Type B pancreatic cell (in vitro differentiated cells): ENCODE data around the gene SCAND1. TPM values are rescaled to one million over a fixed set of nuclear protein-coding genes. Genes with fewer than 3 reads are reported as not detected.

ENCODE experiments used
- DNase-seq: peaks from one replicate; pipeline ENCODE4 v3.0.0; 2021; ENCODE audit warnings: mixed read lengths; ENCODE audit not compliant: unreplicated experiment; ENCODE audit errors: extremely low spot score
- H3K27ac Mint-ChIP-seq: 2 replicates; pipeline ENCODE4 v1.8.0; 2021; ENCODE audit warnings: mild to moderate bottlenecking, mixed read lengths
- H3K27me3 Mint-ChIP-seq: 2 replicates; pipeline ENCODE4 v1.8.0; 2021; ENCODE audit warnings: mixed read lengths
- H3K36me3 Mint-ChIP-seq: 2 replicates; pipeline ENCODE4 v1.8.0; 2021; ENCODE audit warnings: mixed read lengths
- H3K4me1 Mint-ChIP-seq: one replicate; pipeline ENCODE4 v1.8.0; 2021; ENCODE audit warnings: mixed read lengths; ENCODE audit not compliant: unreplicated experiment
- H3K4me3 Mint-ChIP-seq: 2 replicates; pipeline ENCODE4 v1.8.0; 2021; ENCODE audit warnings: mild to moderate bottlenecking, mixed read lengths
- H3K9me3 Mint-ChIP-seq: 2 replicates; pipeline ENCODE4 v1.8.0; 2021; ENCODE audit warnings: mixed read lengths
- CTCF ChIP-seq: fragments of 200-600 bp; sonication (generic); conservative IDR thresholded peaks from 2 replicates; pipeline ENCODE4 v1.5.0; 2021; ENCODE audit warnings: antibody characterized with exemption, mild to moderate bottlenecking
- total RNA-seq: library from RNA; stranded (reverse); gene quantifications from 2 replicates; pipeline ENCODE4 v1.2.1, GENCODE V29; 2021; ENCODE audit warnings: low replicate concordance

The SCAND1 gene
- total RNA-seq, 1 donor from 2014 or later, result 71.6 TPM

- DNase-seq, result no peak
- H3K4me3 Mint-ChIP-seq, result no peak overlapping the region
- H3K36me3 Mint-ChIP-seq, result peaks cover 26% of the 10 kb centered on the region
- no peaks in the 10 kb centered on the region for H3K27me3 Mint-ChIP-seq
- no peaks in the 10 kb centered on the region for H3K4me1 Mint-ChIP-seq
- H3K9me3 Mint-ChIP-seq, result no peaks in the 10 kb centered on the region
- no peak overlapping the region for H3K27ac Mint-ChIP-seq
- TF ChIP-seq CTCF, result no peak
Measured at GRCh38 chr20:35910254-35910653, 44.0 kb downstream of the SCAND1 start.

GRCh38 chr20:35909796-35910195, 44.5 kb downstream of the SCAND1 start:
- Mint-ChIP-seq H3K4me3 (no peak overlapping the region), H3K27me3 (no peaks in the 10 kb centered on the region), H3K27ac (no peak overlapping the region), H3K36me3 (peaks cover 26% of the 10 kb centered on the region), H3K9me3 (no peaks in the 10 kb centered on the region), H3K4me1 (no peaks in the 10 kb centered on the region)
- DNase-seq, result no peak
- no peak for TF ChIP-seq CTCF

GRCh38 chr20:35909176-35909575, 45.1 kb downstream of the SCAND1 start:
- H3K4me1 Mint-ChIP-seq, result no peaks in the 10 kb centered on the region
- H3K27ac Mint-ChIP-seq, result no peak overlapping the region
- H3K9me3 Mint-ChIP-seq, result no peaks in the 10 kb centered on the region
- TF ChIP-seq CTCF, result no peak
- H3K36me3 Mint-ChIP-seq, result peaks cover 26% of the 10 kb centered on the region
- H3K27me3 Mint-ChIP-seq, result no peaks in the 10 kb centered on the region
- no peak overlapping the region for H3K4me3 Mint-ChIP-seq
- no peak for DNase-seq

GRCh38 chr20:35908007-35908406, 46.3 kb downstream of the SCAND1 start:
- no peak overlapping the region for H3K4me3 Mint-ChIP-seq
- peaks cover 25% of the 10 kb centered on the region for H3K36me3 Mint-ChIP-seq
- H3K27ac Mint-ChIP-seq, result no peak overlapping the region
- H3K4me1 Mint-ChIP-seq, result no peaks in the 10 kb centered on the region
- H3K9me3 Mint-ChIP-seq, result no peaks in the 10 kb centered on the region
- no peak for TF ChIP-seq CTCF
- H3K27me3 Mint-ChIP-seq, result no peaks in the 10 kb centered on the region
- DNase-seq, result no peak

GRCh38 chr20:35907017-35907701, 47.1 kb downstream of the SCAND1 start:
- no peak for TF ChIP-seq CTCF
- no peaks in the 10 kb centered on the region for H3K4me1 Mint-ChIP-seq
- H3K27me3 Mint-ChIP-seq, result no peaks in the 10 kb centered on the region
- no peak overlapping the region for H3K4me3 Mint-ChIP-seq
- no peaks in the 10 kb centered on the region for H3K9me3 Mint-ChIP-seq
- peaks cover 22% of the 10 kb centered on the region for H3K36me3 Mint-ChIP-seq
- no peak for DNase-seq
- H3K27ac Mint-ChIP-seq, result no peak overlapping the region
